HEK293 (cell line): ENCODE results near the gene MAGI1.

Experiments used
- ATF2 ChIP-seq: fragments of 450-650 bp; formaldehyde crosslinking; IDR thresholded peaks from 2 replicates; pipeline ENCODE4 v1.5.1; 2016; ENCODE audit warnings: missing biosample characterization, missing genetic modification characterization, low read depth
- CTCF ChIP-seq: fragments of 450-650 bp; formaldehyde crosslinking; IDR thresholded peaks from 2 replicates; pipeline ENCODE4 v1.5.1; 2016; ENCODE audit warnings: missing biosample characterization, missing genetic modification characterization
- ZBTB10 ChIP-seq: fragments of 450-650 bp; formaldehyde crosslinking; IDR thresholded peaks from 2 replicates; pipeline ENCODE4 v1.5.1; 2016; ENCODE audit warnings: missing biosample characterization, missing genetic modification characterization
- ZNF114 ChIP-seq: fragments of 450-650 bp; formaldehyde crosslinking; IDR thresholded peaks from 2 replicates; pipeline ENCODE4 v1.5.0; 2017; ENCODE audit warnings: missing biosample characterization, missing genetic modification characterization
- ZNF394 ChIP-seq: fragments of 450-650 bp; formaldehyde crosslinking; IDR thresholded peaks from 2 replicates; pipeline ENCODE4 v1.5.1; 2016; ENCODE audit warnings: missing biosample characterization, missing genetic modification characterization, mild to moderate bottlenecking, moderate library complexity, borderline replicate concordance
- ZNF549 ChIP-seq: fragments of 450-650 bp; IDR thresholded peaks from 2 replicates; pipeline ENCODE4 v1.5.1; 2018; ENCODE audit warnings: missing biosample characterization, missing genetic modification characterization, mild to moderate bottlenecking, inconsistent platforms, moderate library complexity
- ZNF623 ChIP-seq: fragments of 450-650 bp; formaldehyde crosslinking; IDR thresholded peaks from 2 replicates; pipeline ENCODE4 v1.5.1; 2016; ENCODE audit warnings: missing biosample characterization, missing genetic modification characterization
- ZNF626 ChIP-seq: fragments of 450-650 bp; sonication (Bioruptor Pico); formaldehyde crosslinking; IDR thresholded peaks from 2 replicates; pipeline ENCODE4 v1.5.1; 2018; ENCODE audit warnings: missing biosample characterization, missing genetic modification characterization, inconsistent platforms
- ZNF768 ChIP-seq: fragments of 450-650 bp; formaldehyde crosslinking; IDR thresholded peaks from 2 replicates; pipeline ENCODE4 v1.5.1; 2018; ENCODE audit warnings: missing biosample characterization, mild to moderate bottlenecking, missing genetic modification characterization

- TF ChIP-seq ZNF394 (tag by site-specific recombination), result no peak
- no peak for TF ChIP-seq ATF2
- no peak for TF ChIP-seq ZNF626
- TF ChIP-seq ZBTB10 (tag by site-specific recombination), result no peak
- TF ChIP-seq CTCF (tag by site-specific recombination), result no peak
- no peak for TF ChIP-seq ZNF114 (tag by site-specific recombination)
- TF ChIP-seq ZNF768 (tag by site-specific recombination), result no peak
- TF ChIP-seq ZNF623 (tag by site-specific recombination), result no peak
- no peak for TF ChIP-seq ZNF549 (tag by site-specific recombination)
Measured at GRCh38 chr3:65578861-65579260, 459.9 kb downstream of the MAGI1 start.
